ENCODE measurements around the gene DNTT.

The DNTT gene

DNA sequence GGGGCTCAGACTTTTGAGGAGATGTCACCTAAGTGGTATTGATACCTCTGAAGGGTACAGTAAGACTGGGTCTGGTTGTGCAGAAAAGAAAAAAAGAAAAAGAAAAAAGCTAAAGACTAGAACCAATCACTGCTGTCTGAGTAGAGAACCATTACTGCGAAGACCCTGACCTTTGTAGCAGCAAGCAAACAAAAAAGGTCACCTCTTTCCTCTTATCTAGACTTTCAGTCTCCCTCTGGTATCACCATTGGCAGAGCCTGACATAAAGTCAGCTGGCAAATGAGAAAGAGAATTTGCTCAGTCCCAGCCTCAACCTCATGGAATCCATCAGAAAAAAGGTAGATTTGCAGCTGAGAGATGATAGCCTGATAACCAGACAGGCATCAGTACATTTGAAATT is 2.6 kb upstream of the DNTT start:
- TF ChIP-seq, protein P1, sequence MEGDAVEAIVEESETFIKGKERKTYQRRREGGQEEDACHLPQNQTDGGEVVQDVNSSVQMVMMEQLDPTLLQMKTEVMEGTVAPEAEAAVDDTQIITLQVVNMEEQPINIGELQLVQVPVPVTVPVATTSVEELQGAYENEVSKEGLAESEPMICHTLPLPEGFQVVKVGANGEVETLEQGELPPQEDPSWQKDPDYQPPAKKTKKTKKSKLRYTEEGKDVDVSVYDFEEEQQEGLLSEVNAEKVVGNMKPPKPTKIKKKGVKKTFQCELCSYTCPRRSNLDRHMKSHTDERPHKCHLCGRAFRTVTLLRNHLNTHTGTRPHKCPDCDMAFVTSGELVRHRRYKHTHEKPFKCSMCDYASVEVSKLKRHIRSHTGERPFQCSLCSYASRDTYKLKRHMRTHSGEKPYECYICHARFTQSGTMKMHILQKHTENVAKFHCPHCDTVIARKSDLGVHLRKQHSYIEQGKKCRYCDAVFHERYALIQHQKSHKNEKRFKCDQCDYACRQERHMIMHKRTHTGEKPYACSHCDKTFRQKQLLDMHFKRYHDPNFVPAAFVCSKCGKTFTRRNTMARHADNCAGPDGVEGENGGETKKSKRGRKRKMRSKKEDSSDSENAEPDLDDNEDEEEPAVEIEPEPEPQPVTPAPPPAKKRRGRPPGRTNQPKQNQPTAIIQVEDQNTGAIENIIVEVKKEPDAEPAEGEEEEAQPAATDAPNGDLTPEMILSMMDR (IDR thresholded peaks at IDR 0.05), result no peak

DNA sequence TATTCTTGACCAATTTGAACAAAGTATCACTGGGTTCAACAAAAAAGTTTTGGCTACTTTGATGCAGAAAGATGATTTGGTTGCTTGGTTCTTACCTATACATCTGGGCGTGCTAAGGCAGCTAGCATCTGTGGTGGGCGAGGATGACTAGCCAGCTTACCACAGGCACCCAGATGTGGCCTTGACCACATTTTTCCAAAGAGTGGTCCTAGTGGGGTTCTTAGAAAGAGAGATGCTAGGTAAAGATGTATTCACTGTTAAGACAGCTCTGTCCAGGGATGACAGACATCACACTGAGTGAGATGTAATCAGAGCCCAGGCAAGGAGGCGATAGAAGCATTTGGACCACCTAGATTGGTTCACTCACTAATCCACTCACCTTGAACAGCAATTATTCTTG is 785 bp downstream of the DNTT start:
- TF ChIP-seq, protein P1 (IDR thresholded peaks at IDR 0.05), result no peak

DNA sequence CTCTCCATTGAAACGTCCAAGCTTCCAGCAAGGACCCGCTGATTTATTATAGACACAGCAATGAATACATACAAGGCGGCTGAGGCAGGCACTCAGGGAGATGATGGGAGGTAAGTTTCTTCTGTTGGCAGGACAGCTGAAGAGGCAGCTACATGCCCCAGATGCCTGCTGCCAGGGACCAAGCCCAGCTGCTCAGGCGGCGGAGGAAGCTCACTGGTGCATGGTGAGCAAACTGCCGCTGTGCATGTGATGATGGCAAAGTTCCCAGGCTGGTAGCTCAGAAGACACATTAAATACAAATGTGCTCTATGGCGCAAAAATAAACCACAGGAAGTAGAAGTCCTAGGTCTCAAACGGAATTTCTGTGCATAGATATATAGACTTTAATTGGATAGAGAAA is 2.3 kb downstream of the DNTT start:
- TF ChIP-seq, protein P1 (IDR thresholded peaks at IDR 0.05), result no peak

DNA sequence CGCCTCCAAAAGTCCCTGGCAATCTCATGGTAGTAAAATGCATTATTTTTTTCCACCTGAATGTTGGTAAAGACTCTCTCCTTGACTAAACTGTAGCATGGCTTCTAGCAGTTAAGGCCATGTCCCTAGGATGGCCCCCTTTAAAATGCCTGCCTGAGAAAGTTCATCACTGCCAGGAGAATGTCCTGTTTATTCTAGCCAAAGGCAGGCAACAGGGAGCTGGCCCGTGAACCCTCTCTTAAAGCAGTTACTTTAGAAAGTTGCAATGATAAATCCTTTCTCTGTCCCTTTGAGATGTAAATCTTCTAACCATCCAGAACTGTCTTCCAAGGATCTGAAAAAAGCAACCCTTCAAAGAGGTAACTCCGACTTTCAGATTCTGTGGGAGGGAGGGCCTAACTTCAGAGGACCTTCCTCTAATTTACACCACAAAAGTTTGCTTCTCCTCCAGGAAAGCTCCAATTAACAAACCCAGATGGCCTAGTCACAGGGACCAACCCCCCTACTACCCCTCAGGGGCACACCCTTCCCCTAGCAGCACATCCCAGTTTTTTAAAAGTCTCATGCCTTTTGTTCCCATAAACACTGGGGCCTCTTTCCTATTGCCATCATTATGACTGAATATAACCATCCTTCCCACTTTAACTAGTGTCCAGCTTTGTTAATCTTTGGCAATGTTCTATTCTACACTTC is 5.5 kb downstream of the DNTT start:
- TF ChIP-seq, protein P1 (IDR thresholded peaks at IDR 0.05), result no peak

DNA sequence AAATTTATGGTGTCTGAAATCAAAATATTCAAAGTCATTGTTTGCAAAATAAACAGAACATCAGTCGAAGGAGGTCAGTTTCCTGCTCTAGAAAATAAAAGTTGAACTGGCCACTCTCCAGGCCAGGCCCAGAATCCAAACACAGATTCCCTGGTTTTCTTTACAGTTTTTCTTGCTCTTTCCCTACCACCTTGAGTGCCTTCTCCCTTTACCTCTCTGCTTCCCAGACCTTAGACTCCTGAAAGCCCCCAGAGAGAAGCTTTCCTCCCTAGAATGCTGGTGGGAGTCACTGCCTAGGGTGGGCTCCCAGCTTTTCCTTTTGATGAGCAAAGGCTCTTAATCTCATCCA is 6.1 kb downstream of the DNTT start:
- TF ChIP-seq, protein P1 (IDR thresholded peaks at IDR 0.05), result no peak

DNA sequence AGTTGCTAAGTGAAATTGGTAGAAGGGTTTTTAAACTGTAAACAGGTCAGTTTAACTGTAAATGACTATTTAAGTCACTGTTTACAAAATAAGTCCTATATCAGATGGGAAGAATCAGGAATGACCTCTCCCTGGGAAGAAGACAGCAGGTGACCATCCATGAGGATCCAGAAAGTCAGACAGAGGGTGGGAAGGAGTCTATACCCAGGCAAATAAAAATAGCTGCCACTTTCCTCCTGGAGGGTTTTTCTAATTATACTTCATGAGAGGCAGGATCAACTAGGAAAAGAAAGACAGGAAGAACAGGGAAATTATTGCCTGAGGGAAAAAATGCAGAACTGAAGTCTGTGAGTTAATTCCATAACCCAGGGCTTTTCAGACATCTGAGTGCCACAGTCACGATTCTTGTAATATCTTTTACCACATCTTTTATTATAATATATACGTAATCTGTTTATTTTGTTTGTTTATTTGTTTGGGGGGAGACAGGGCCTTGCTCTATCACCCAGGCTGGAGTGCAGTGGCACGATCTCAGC is 7.0 kb downstream of the DNTT start:
- TF ChIP-seq, protein P1 (IDR thresholded peaks at IDR 0.05), result no peak

DNA sequence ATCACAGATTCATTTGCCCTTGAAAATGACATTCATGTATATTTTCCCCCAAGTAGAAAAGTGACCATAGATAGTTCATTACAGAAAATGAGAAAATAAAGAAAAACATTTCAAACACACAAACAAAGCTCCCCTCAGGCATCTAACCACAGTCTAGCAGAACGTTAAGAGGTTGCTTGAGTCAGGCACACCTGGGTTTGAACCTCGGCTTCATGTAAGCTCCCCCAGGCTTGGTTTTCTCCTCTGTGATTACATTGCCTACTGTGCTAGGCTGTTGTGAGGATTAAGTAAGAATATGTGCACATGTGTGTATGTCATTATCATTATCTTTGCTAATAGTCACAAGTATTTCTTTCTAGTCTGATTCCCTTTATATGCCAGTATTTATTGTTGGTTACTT is 9.1 kb downstream of the DNTT start:
- TF ChIP-seq, protein P1 (IDR thresholded peaks at IDR 0.05), result no peak

All from LNCAP (cell line).